NB4 (cell line): ENCODE data around the gene ARMC7.

Experiments
- DNase-seq: peaks from one replicate; pipeline ENCODE4 v3.0.0; 2010; ENCODE audit warnings: low read depth
- H3K4me3 ChIP-seq: one replicate; pipeline ENCODE4 v1.5.1; 2011; ENCODE audit warnings: mild to moderate bottlenecking, low read depth, low read length, moderate library complexity
- CTCF ChIP-seq: IDR thresholded peaks from one replicate; pipeline ENCODE4 v1.5.1; 2012; ENCODE audit warnings: low read depth, low read length
- MYC ChIP-seq: IDR thresholded peaks from 2 replicates; pipeline ENCODE4 v1.6.1; 2011; ENCODE audit warnings: low read depth, low read length
- POLR2A ChIP-seq: IDR thresholded peaks from 2 replicates; pipeline ENCODE4 v1.6.1; 2011; ENCODE audit warnings: mild to moderate bottlenecking; ENCODE audit not compliant: insufficient read length; ENCODE audit errors: extremely low read depth
- TF ChIP-seq, protein P1 (sequence below): IDR thresholded peaks from 2 replicates; pipeline ENCODE4 v1.6.1; 2011; ENCODE audit warnings: low read depth, low read length

ARMC7 gene

DNA sequence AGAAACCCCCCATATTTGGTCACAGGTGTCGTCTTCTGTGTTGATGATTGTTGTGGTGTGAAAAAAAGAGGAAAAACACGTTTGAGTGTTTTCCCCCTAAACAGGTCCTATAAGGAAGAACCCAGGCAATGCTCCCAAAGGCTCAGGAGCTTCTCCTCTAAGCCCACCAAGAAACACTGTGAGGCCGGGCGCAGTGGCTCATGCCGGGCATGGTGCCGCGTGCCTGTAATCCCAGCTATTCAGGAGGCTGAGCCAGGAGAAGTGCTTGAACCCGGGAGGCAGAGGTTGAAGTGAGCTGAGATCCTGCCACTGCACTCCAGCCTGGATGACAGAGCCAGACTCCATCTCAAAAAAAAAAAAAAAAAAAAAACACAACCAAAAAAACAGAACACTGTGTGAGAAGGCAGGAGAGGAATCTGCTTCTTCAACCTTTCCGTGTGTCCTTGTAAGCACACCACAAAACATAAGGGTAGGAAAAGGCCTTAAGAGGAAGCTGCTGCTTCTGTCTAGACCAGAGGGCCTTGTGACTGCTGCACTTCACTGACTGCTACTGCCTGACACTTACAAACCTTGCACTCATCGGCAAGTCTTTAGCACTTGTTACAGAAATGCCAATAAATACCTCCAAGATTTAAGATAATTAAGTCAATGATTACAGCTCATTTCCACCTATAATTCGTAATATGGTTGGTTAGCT lies 35.2 kb downstream of the ARMC7 start:
- DNase-seq = no peak
- H3K4me3 ChIP-seq = no peak overlapping the region
- TF ChIP-seq MYC (no peak), CTCF (no peak), POLR2A (no peak)
- TF ChIP-seq, protein P1, sequence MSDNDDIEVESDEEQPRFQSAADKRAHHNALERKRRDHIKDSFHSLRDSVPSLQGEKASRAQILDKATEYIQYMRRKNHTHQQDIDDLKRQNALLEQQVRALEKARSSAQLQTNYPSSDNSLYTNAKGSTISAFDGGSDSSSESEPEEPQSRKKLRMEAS = no peak

DNA sequence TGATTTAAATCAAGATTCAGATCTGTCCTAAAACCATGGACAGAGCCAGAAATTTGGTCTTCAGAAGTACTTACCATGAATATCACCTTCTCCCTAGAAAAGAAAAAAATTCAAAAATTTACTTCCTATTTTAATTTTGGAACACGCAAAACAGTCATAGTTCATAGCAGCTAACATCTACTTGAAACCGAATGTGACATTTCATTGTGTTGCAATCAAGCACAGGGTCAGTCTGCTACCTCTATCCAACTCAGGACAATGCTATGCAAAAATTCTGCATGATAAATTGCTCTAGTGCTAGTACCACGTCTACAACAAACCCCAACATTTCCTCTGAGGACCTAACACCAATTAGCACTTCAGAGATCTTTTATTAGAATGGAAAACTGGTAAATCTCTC lies 36.8 kb downstream of the ARMC7 start:
- H3K4me3 ChIP-seq = no peak overlapping the region
- no peak for DNase-seq
- TF ChIP-seq, protein P1 = no peak
- no peak for TF ChIP-seq POLR2A
- TF ChIP-seq CTCF = no peak
- no peak for TF ChIP-seq MYC

GRCh38 chr17:75147878-75148546 lies 38.2 kb downstream of the ARMC7 start:
- TF ChIP-seq CTCF (no peak), POLR2A (no peak), MYC (no peak)
- TF ChIP-seq, protein P1 = no peak
- no peak overlapping the region for H3K4me3 ChIP-seq
- no peak for DNase-seq

GRCh38 chr17:75151930-75152329 lies 42.2 kb downstream of the ARMC7 start:
- TF ChIP-seq, protein P1 = no peak
- TF ChIP-seq CTCF (no peak), POLR2A (no peak), MYC (no peak)
- no peak overlapping the region for H3K4me3 ChIP-seq
- DNase-seq = no peak

DNA sequence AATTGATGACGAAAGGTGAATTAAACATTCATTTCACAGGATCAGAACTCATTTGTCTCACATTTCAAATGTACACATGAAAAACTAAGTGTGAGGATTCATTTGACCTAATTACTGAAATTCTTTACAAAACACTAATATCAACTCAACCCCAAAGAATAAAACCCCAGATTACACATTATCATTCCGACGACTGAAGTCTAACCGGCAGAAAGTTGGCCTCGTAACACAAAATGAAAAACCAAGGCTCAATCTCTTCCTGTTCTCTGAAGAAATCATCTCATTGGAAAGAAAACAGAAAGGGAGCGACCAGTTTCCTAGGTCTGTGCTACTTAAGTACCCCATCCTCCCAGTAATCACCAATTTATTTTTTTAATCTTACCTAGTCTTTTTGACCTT lies 42.8 kb downstream of the ARMC7 start:
- DNase-seq = no peak
- peak overlapping the region; percentile 71 for H3K4me3 ChIP-seq
- TF ChIP-seq, protein P1 = no peak
- no peak for TF ChIP-seq MYC
- TF ChIP-seq POLR2A = no peak
- TF ChIP-seq CTCF = no peak
